Chondrocyte (in vitro differentiated cells): ENCODE data around the gene BIRC2. TPM values are rescaled to one million over a fixed set of nuclear protein-coding genes. Genes with fewer than 3 reads are reported as not detected.
"Not testable (repeated sequence)": the region's sequence is repeated elsewhere in the genome, so short reads cannot be mapped to it uniquely, and the experiment has no call there.

Experiments used
- DNase-seq: peaks from one replicate; pipeline ENCODE4 v3.0.0; 2021; ENCODE audit warnings: mixed read lengths, low spot score
- H3K27ac Mint-ChIP-seq: one replicate; pipeline ENCODE4 v1.8.0; 2021; ENCODE audit warnings: mild to moderate bottlenecking, moderate library complexity, mixed read lengths; ENCODE audit not compliant: unreplicated experiment
- H3K27me3 Mint-ChIP-seq: 2 replicates; pipeline ENCODE4 v1.8.0; 2021; ENCODE audit warnings: low read depth, mixed read lengths
- H3K36me3 Mint-ChIP-seq: 2 replicates; pipeline ENCODE4 v1.8.0; 2021; ENCODE audit warnings: low read depth, mixed read lengths
- H3K4me1 Mint-ChIP-seq: 2 replicates; pipeline ENCODE4 v1.8.0; 2021; ENCODE audit warnings: low read depth, mild to moderate bottlenecking, mixed read lengths
- H3K4me3 Mint-ChIP-seq: one replicate; pipeline ENCODE4 v1.8.0; 2021; ENCODE audit warnings: mild to moderate bottlenecking, moderate library complexity, mixed read lengths; ENCODE audit not compliant: unreplicated experiment
- H3K9me3 Mint-ChIP-seq: 2 replicates; pipeline ENCODE4 v1.8.0; 2021; ENCODE audit warnings: low read depth, mixed read lengths
- CTCF ChIP-seq: fragments of 200-600 bp; sonication (generic); IDR thresholded peaks from 2 replicates; pipeline ENCODE4 v1.5.0; 2021; ENCODE audit warnings: antibody characterized with exemption, mild to moderate bottlenecking, moderate library complexity
- total RNA-seq: library from RNA; stranded (reverse); gene quantifications from 3 replicates; pipeline ENCODE4 v1.2.1, GENCODE V29; 2021

The BIRC2 gene
- total RNA-seq, 1 donor from 2014 or later = 43.1 TPM

GRCh38 chr11:102361086-102362031, 14.3 kb downstream of the BIRC2 start:
- H3K4me1 Mint-ChIP-seq = peaks cover 17% of the 10 kb centered on the region
- DNase-seq = no peak
- no peak overlapping the region for H3K4me3 Mint-ChIP-seq
- H3K9me3 Mint-ChIP-seq = no peaks in the 10 kb centered on the region
- peaks cover 41% of the 10 kb centered on the region for H3K36me3 Mint-ChIP-seq
- no peak overlapping the region for H3K27ac Mint-ChIP-seq
- no peaks in the 10 kb centered on the region for H3K27me3 Mint-ChIP-seq
- no peak for TF ChIP-seq CTCF

GRCh38 chr11:102364991-102365390, 18.0 kb downstream of the BIRC2 start:
- TF ChIP-seq CTCF = no peak
- H3K9me3 Mint-ChIP-seq = no peaks in the 10 kb centered on the region
- no peak overlapping the region for H3K27ac Mint-ChIP-seq
- H3K4me1 Mint-ChIP-seq = peaks cover 12% of the 10 kb centered on the region
- no peak for DNase-seq
- H3K4me3 Mint-ChIP-seq = no peak overlapping the region
- peaks cover 42% of the 10 kb centered on the region for H3K36me3 Mint-ChIP-seq
- H3K27me3 Mint-ChIP-seq = no peaks in the 10 kb centered on the region

GRCh38 chr11:102367364-102367763, 20.4 kb downstream of the BIRC2 start:
- Mint-ChIP-seq H3K36me3 (peaks cover 31% of the 10 kb centered on the region), H3K27ac (peak overlapping the region; percentile 28), H3K4me1 (peaks cover 2% of the 10 kb centered on the region), H3K4me3 (no peak overlapping the region), H3K27me3 (no peaks in the 10 kb centered on the region), H3K9me3 (no peaks in the 10 kb centered on the region)
- no peak for DNase-seq
- peak; percentile 79 for TF ChIP-seq CTCF

GRCh38 chr11:102368472-102368871, 21.5 kb downstream of the BIRC2 start:
- no peak overlapping the region for H3K27ac Mint-ChIP-seq
- H3K36me3 Mint-ChIP-seq = peaks cover 25% of the 10 kb centered on the region
- no peak for TF ChIP-seq CTCF
- H3K4me1 Mint-ChIP-seq = peaks cover 2% of the 10 kb centered on the region
- H3K4me3 Mint-ChIP-seq = no peak overlapping the region
- H3K27me3 Mint-ChIP-seq = no peaks in the 10 kb centered on the region
- DNase-seq = no peak
- no peaks in the 10 kb centered on the region for H3K9me3 Mint-ChIP-seq

- H3K27me3 Mint-ChIP-seq, H3K4me3 Mint-ChIP-seq, DNase-seq, H3K9me3 Mint-ChIP-seq: not testable (repeated sequence)
- peaks cover 24% of the 10 kb centered on the region for H3K36me3 Mint-ChIP-seq
- H3K27ac Mint-ChIP-seq = peak overlapping the region; percentile 5
- peaks cover 22% of the 10 kb centered on the region for H3K4me1 Mint-ChIP-seq
These were observed 27.8 kb downstream of the BIRC2 start for GRCh38 chr11:102374633-102375424.
